H9 (cell line): ENCODE results near the gene RAD23A. TPM values are rescaled to one million over a fixed set of nuclear protein-coding genes. Genes with fewer than 3 reads are reported as not detected.

Experiments used
- DNase-seq: peaks from one replicate; pipeline ENCODE4 v3.0.0-alpha.2; 2017
- H2AFZ ChIP-seq: one replicate; pipeline ENCODE4 v1.6.1; 2013; ENCODE audit warnings: mild to moderate bottlenecking, low read length, control low read depth, moderate library complexity
- H2AK5ac ChIP-seq: 2 replicates; pipeline ENCODE4 v1.6.1; 2013; ENCODE audit warnings: low read length, control low read depth, mixed read lengths; ENCODE audit not compliant: insufficient read length
- H2BK120ac ChIP-seq: one replicate; pipeline ENCODE4 v1.6.1; 2013; ENCODE audit warnings: low read depth, mild to moderate bottlenecking, low read length, control low read depth, inconsistent platforms; ENCODE audit not compliant: poor library complexity, severe bottlenecking
- H2BK12ac ChIP-seq: 2 replicates; pipeline ENCODE4 v1.6.1; 2013; ENCODE audit warnings: low read length, control low read depth, mixed read lengths, low read depth; ENCODE audit not compliant: insufficient read length
- H2BK15ac ChIP-seq: 2 replicates; pipeline ENCODE4 v1.6.1; 2013; ENCODE audit warnings: low read depth, low read length, control low read depth
- H2BK20ac ChIP-seq: one replicate; pipeline ENCODE4 v1.6.1; 2013; ENCODE audit warnings: low read depth, mild to moderate bottlenecking, low read length, control low read depth, inconsistent platforms; ENCODE audit not compliant: poor library complexity, severe bottlenecking
- H2BK5ac ChIP-seq: 2 replicates; pipeline ENCODE4 v1.6.1; 2013; ENCODE audit warnings: low read length, control low read depth, mixed read lengths; ENCODE audit not compliant: insufficient read length
- H3K14ac ChIP-seq: 2 replicates; pipeline ENCODE4 v1.6.1; 2013; ENCODE audit warnings: low read length, control low read depth; ENCODE audit not compliant: insufficient read depth
- H3K18ac ChIP-seq: 2 replicates; pipeline ENCODE4 v1.6.1; 2013; ENCODE audit warnings: low read depth, mild to moderate bottlenecking, mixed read lengths, low read length, control low read depth; ENCODE audit not compliant: insufficient read length
- H3K23ac ChIP-seq: 2 replicates; pipeline ENCODE4 v1.6.1; 2013; ENCODE audit warnings: low read length, control low read depth, mixed read lengths, low read depth; ENCODE audit not compliant: insufficient read length
- H3K23me2 ChIP-seq: 2 replicates; pipeline ENCODE4 v1.6.1; 2013; ENCODE audit warnings: low read depth, mild to moderate bottlenecking, mixed read lengths, low read length, control low read depth; ENCODE audit not compliant: insufficient read length, poor library complexity, severe bottlenecking
- H3K27ac ChIP-seq: 2 replicates; pipeline ENCODE4 v1.5.1; 2013; ENCODE audit warnings: low read length, control low read depth, mixed read lengths, low read depth; ENCODE audit not compliant: insufficient read length
- H3K27me3 ChIP-seq: 2 replicates; pipeline ENCODE4 v1.6.1; 2013; ENCODE audit warnings: low read length, control low read depth, inconsistent platforms; ENCODE audit not compliant: insufficient read depth
- H3K4ac ChIP-seq: 2 replicates; pipeline ENCODE4 v1.6.1; 2013; ENCODE audit warnings: low read depth, mild to moderate bottlenecking, control low read depth, inconsistent platforms, low read length, moderate library complexity
- H3K4me1 ChIP-seq: 2 replicates; pipeline ENCODE4 v1.6.1; 2013; ENCODE audit warnings: low read length, control low read depth, inconsistent platforms; ENCODE audit not compliant: insufficient read depth
- H3K4me2 ChIP-seq: 2 replicates; pipeline ENCODE4 v1.6.1; 2013; ENCODE audit warnings: low read length, control low read depth, mixed read lengths; ENCODE audit not compliant: insufficient read length, insufficient read depth
- H3K56ac ChIP-seq: 2 replicates; pipeline ENCODE4 v1.6.1; 2013; ENCODE audit warnings: low read depth, mild to moderate bottlenecking, mixed read lengths, low read length, control low read depth; ENCODE audit not compliant: insufficient read length
- H3K79me1 ChIP-seq: 2 replicates; pipeline ENCODE4 v1.6.1; 2013; ENCODE audit warnings: low read depth, mild to moderate bottlenecking, moderate library complexity, low read length, control low read depth, inconsistent platforms; ENCODE audit not compliant: insufficient read depth, poor library complexity, severe bottlenecking
- H3K79me2 ChIP-seq: 2 replicates; pipeline ENCODE4 v1.6.1; 2013; ENCODE audit warnings: low read length, control low read depth, inconsistent platforms; ENCODE audit not compliant: insufficient read depth
- H3K9ac ChIP-seq: 2 replicates; pipeline ENCODE4 v1.6.1; 2013; ENCODE audit warnings: low read length, control low read depth, mixed read lengths; ENCODE audit not compliant: insufficient read length; ENCODE audit errors: extremely low read depth
- H3K9me3 ChIP-seq: one replicate; pipeline ENCODE4 v1.6.1; 2013; ENCODE audit warnings: low read depth, low read length, inconsistent platforms; ENCODE audit not compliant: control insufficient read depth
- H3T11ph ChIP-seq: one replicate; pipeline ENCODE4 v1.6.1; 2013; ENCODE audit warnings: mild to moderate bottlenecking, low read length, control low read depth, inconsistent platforms
- H4K20me1 ChIP-seq: one replicate; pipeline ENCODE4 v1.6.1; 2013; ENCODE audit not compliant: control insufficient read depth, insufficient read length, insufficient read depth
- H4K5ac ChIP-seq: 2 replicates; pipeline ENCODE4 v1.6.1; 2013; ENCODE audit warnings: low read depth, mild to moderate bottlenecking, mixed read lengths, low read length, control low read depth; ENCODE audit not compliant: insufficient read length
- H4K8ac ChIP-seq: replicated peaks from 2 replicates; pipeline ENCODE4 v1.6.1; 2013; ENCODE audit warnings: low read length, control low read depth, mixed read lengths, low read depth; ENCODE audit not compliant: insufficient read length
- H4K91ac ChIP-seq: 2 replicates; pipeline ENCODE4 v1.6.1; 2013; ENCODE audit warnings: low read depth, mild to moderate bottlenecking, moderate library complexity, mixed read lengths, low read length, control low read depth; ENCODE audit not compliant: insufficient read length
- H3K27ac Mint-ChIP-seq, 3 experiments: 2 replicates in 2 of 3; 3 replicates in 1 of 3; pipeline ENCODE4 v1.8.0; 2020 to 2021; ENCODE audit warnings: mixed read lengths in 3 of 3, mild to moderate bottlenecking in 1 of 3, moderate library complexity in 1 of 3
- H3K27me3 Mint-ChIP-seq: 2 replicates; pipeline ENCODE4 v1.8.0; 2021; ENCODE audit warnings: low read depth, mild to moderate bottlenecking, moderate library complexity, mixed read lengths
- H3K36me3 Mint-ChIP-seq, 3 experiments: 2 replicates in 2 of 3; 3 replicates in 1 of 3; pipeline ENCODE4 v1.8.0; 2020 to 2021; ENCODE audit warnings: low read depth in 3 of 3, mixed read lengths in 3 of 3; ENCODE audit not compliant: insufficient read depth in 1 of 3
- H3K4me1 Mint-ChIP-seq, 2 experiments: 2 replicates each; pipeline ENCODE4 v1.8.0; 2020; ENCODE audit warnings: mixed read lengths in 2 of 2
- H3K4me3 Mint-ChIP-seq, 2 experiments: 2 replicates in 1 of 2; 3 replicates in 1 of 2; pipeline ENCODE4 v1.8.0; 2020 to 2021; ENCODE audit warnings: mild to moderate bottlenecking in 2 of 2, mixed read lengths in 2 of 2, moderate library complexity in 1 of 2
- H3K9me3 Mint-ChIP-seq, 2 experiments: 2 replicates in 1 of 2; 3 replicates in 1 of 2; pipeline ENCODE4 v1.8.0; 2020; ENCODE audit warnings: mild to moderate bottlenecking in 2 of 2, mixed read lengths in 2 of 2, moderate library complexity in 1 of 2
- WGBS: extraction: QIAGEN DNeasy Blood & Tissue Kit; methylation state at CpG from one replicate; pipeline ENCODE4 v1.1.7; 2013; ENCODE audit warnings: missing lambda C conversion rate, low lambda C conversion rate, mixed read lengths; ENCODE audit not compliant: insufficient read length; ENCODE audit errors: extremely low coverage; 5-methylcytosine and 5-hydroxymethylcytosine counted together
- total RNA-seq: library from RNA; stranded (reverse); gene quantifications from 2 replicates; pipeline ENCODE4 v1.2.1, GENCODE V29; 2021
- TF ChIP-seq, protein P1 (sequence below): fragments of 200-600 bp; sonication (generic); conservative IDR thresholded peaks from 3 replicates; pipeline ENCODE4 v1.8.0; 2021; ENCODE audit warnings: antibody characterized with exemption, mild to moderate bottlenecking

RAD23A gene
- total RNA-seq, 1 experiment from 2014 or later = 62.2 TPM

- H3K27ac ChIP-seq = no peak overlapping the region
- H4K5ac ChIP-seq = no peak overlapping the region
- no peaks in the 10 kb centered on the region for H3K9me3 ChIP-seq
- H2BK5ac ChIP-seq = no peak overlapping the region
- H3K27me3 Mint-ChIP-seq = no peaks in the 10 kb centered on the region; the same call in 1 of the 2 replicates
- H3K23me2 ChIP-seq = peaks cover 7% of the 10 kb centered on the region
- no peaks in the 10 kb centered on the region for H3K27me3 ChIP-seq
- no peak overlapping the region for H3K9ac ChIP-seq
- no peak overlapping the region for H2AK5ac ChIP-seq
- H3K9me3 Mint-ChIP-seq = no peaks in the 10 kb centered on the region; a peak in 1 of 5 replicates
- H3T11ph ChIP-seq = no peak overlapping the region
- H4K20me1 ChIP-seq = no peaks in the 10 kb centered on the region
- DNase-seq = no peak
- H3K79me1 ChIP-seq = peaks cover 6% of the 10 kb centered on the region
- TF ChIP-seq, protein P1, sequence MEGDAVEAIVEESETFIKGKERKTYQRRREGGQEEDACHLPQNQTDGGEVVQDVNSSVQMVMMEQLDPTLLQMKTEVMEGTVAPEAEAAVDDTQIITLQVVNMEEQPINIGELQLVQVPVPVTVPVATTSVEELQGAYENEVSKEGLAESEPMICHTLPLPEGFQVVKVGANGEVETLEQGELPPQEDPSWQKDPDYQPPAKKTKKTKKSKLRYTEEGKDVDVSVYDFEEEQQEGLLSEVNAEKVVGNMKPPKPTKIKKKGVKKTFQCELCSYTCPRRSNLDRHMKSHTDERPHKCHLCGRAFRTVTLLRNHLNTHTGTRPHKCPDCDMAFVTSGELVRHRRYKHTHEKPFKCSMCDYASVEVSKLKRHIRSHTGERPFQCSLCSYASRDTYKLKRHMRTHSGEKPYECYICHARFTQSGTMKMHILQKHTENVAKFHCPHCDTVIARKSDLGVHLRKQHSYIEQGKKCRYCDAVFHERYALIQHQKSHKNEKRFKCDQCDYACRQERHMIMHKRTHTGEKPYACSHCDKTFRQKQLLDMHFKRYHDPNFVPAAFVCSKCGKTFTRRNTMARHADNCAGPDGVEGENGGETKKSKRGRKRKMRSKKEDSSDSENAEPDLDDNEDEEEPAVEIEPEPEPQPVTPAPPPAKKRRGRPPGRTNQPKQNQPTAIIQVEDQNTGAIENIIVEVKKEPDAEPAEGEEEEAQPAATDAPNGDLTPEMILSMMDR = no peak
- peak overlapping the region; percentile 98 to 99 for H3K4me3 Mint-ChIP-seq
- H4K8ac ChIP-seq = no peak overlapping the region
- peaks cover 49 to 65% (median 61%) of the 10 kb centered on the region in 3 experiments for H3K36me3 Mint-ChIP-seq
- no peak overlapping the region for H4K91ac ChIP-seq
- peak overlapping the region in 2 of 3 experiments; percentile 78 to 79; a peak in 4 of 7 replicates for H3K27ac Mint-ChIP-seq
- no CpG with 5 or more reads among the region's 10 CpGs for WGBS
- no peak overlapping the region for H3K23ac ChIP-seq
- no peak overlapping the region for H2BK20ac ChIP-seq
- no peak overlapping the region for H3K4ac ChIP-seq
- H2BK12ac ChIP-seq = no peak overlapping the region
- no peaks in the 10 kb centered on the region; the same call in 1 of the 2 replicates for H3K4me1 ChIP-seq
- no peak overlapping the region for H2BK15ac ChIP-seq
- no peak overlapping the region for H3K56ac ChIP-seq
- no peak overlapping the region for H2BK120ac ChIP-seq
- peaks cover 19 to 41% of the 10 kb centered on the region in 2 experiments for H3K4me1 Mint-ChIP-seq
- H2AFZ ChIP-seq = no peak overlapping the region
- peak overlapping the region; percentile 97 for H3K4me2 ChIP-seq
- H3K18ac ChIP-seq = no peak overlapping the region
- H3K14ac ChIP-seq = no peak overlapping the region
- peaks cover 6% of the 10 kb centered on the region; the same call in 1 of the 2 replicates for H3K79me2 ChIP-seq
These were observed 5.7 kb upstream of the RAD23A start for GRCh38 chr19:12939975-12940423.
